GM21723 (cell line): Measurements from ENCODE around the gene HS6ST3.
"Not testable (repeated sequence)": the region's sequence is repeated elsewhere in the genome, so short reads cannot be mapped to it uniquely, and the experiment has no call there.

ENCODE experiments used
- ATAC-seq: cut with Tn5 transposase; IDR thresholded peaks from one replicate; pipeline ENCODE4 v1.9.1; 2021; ENCODE audit warnings: mild to moderate bottlenecking, moderate library complexity; ENCODE audit not compliant: unreplicated experiment

HS6ST3 gene

DNA sequence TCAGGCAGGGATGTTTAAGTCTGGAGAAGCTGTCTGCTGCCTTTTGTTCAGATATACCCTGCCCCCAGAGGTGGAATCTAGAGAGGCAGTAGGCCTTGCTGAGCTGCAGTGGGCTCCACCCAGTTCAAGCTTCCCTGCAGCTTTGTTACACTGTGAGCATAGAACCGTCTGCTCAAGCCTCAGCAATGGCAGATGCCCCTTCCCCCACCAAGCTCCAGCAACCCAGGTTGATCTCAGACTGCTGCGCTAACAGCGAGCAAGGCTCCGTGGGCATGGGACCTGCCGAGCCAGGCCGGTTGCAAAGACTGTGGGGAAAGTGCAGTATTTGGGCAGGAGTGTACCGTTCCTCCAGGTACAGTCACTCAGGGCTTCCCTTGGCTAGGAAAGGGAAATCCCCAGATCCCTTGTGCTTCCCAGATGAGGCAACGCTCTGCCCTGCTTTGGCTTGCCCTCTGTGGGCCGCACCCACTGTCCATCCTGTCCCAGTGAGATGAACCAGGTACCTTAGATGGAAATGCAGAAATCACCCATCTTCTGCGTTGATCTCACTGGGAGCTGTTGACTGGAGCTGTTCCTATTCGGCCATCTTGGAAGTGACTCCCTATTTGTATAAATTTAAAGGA, 434.6 kb downstream of the HS6ST3 start:
- not testable (repeated sequence) for ATAC-seq

DNA sequence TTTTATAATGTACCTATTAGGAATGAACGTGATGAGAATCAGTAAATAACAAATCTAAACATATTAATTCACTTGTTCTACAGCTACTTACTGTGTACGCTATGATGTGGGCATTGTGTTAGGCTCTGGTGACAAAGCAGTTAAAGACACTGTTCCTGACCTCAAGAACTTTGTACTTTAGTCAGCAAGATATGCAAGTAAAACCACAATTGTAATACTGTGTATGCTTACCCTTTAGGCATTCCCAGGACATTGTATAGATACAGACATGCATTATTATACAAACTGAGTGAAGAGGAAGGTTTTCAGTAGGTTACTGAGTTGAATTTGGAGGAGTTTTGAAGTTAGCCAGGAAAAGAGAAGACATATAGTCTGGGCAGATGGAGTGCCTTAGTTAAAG, 435.8 kb downstream of the HS6ST3 start:
- ATAC-seq, result no peak

DNA sequence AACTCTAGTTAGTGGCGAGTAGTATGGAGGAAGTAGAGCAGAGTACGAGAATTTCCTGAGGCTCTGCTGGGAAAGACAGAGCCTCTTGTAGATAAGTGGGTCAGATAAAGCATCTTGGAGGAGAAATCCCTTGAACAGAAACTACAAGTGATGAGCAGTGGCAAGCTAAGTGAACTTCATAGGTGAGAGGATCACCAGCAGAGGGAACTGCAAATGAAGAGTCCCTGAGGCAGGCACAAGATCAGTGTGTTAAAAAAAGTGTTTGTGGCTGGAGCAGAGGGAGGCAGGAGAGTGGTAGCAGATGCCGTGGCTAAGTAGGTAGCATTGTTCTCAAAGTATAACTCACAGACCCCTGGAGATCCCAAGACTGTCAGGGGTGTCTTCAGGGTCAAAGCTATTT, 437.6 kb downstream of the HS6ST3 start:
- no peak for ATAC-seq

DNA sequence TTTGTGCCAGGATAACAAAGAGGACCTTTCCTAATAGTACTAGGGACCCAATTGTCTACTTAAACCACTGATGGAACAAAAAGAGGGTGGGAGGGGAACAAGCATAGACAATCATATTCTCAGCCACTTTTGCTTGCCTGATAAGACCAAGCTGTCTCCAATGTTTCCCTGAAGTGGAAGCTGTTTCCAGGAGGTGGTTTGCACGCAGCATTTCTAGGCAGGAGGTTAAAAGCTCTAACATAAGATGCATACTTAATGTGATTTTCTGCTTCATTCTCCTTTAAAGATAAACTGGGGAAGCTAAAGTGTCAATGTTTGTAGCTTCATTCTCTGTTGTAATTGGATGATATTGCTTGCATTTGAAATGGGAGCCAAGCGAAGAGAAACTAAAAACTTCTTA, 442.9 kb downstream of the HS6ST3 start:
- no peak for ATAC-seq

DNA sequence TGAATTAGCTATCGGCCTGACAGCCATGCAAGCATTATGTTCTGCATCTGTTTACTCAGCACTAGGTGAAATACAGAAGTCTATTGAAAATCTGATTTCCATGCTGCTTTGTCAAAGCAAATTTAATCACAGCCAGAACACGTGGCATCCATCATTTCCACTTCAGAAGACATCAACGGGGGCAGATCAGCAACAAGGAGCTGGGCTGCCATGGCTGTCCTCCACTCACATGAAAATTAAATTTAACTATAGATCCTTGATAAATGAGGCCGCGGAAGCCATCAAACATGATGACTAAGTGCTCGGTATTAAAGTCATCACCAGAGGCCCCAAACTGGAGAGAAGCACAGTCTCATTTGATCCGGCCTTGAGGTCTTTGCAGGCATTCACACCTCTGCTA, 443.5 kb downstream of the HS6ST3 start:
- no peak for ATAC-seq

DNA sequence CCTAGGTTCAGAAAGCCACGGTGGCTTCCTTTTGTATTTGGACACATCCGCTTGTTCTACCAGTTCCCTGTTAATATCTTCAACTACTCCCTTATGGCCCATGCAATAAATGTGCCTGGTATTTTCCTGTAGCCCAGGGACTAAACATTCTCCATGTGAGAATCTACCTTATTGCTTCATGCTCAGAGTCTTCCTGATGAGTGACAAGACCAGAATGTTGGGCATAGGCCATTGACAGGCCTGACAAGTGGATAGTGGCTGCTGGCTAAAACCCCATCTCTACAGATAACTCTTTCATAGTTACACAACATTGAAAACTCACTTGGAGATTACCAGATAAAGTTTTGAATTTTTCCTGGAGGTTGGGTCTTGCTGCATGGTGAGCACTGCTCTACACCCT, 449.9 kb downstream of the HS6ST3 start:
- no peak for ATAC-seq

DNA sequence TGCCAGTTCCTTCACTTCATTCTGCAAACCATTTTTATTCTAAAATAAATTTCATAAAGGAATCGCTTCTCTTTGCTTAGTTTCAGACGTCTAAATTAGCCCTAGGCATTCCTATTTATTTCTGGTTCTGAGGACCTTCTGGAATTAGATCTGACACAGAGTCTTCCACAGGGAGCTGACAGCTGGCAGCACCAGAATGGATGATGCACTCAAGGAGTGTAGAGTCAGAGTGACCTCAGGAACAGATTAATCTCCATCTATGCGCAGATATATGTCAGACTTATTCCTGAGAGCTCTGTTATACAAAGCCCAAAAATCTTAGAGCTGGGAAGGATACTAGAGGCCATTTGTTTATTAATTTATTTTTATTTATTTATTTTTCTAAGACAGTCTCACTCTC, 450.8 kb downstream of the HS6ST3 start:
- ATAC-seq, result no peak

DNA sequence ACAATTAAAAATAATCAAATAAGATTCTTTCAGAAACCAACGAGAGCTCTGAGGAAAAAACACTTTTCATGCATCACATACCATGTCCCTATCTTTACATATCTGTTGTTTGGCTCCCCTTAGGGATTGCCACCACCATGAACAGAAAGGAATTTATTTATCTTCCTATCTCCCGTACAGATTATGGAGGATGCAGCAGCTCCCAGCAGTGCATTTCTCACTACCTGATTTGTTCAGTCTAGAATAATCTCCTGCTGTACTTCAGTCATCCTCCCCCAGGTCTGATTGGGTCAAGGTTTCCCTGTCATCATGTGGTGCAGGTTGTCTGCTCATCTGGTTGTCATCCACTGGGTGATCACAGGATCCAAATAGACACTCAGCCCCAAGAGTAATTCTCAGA, 453.1 kb downstream of the HS6ST3 start:
- no peak for ATAC-seq

DNA sequence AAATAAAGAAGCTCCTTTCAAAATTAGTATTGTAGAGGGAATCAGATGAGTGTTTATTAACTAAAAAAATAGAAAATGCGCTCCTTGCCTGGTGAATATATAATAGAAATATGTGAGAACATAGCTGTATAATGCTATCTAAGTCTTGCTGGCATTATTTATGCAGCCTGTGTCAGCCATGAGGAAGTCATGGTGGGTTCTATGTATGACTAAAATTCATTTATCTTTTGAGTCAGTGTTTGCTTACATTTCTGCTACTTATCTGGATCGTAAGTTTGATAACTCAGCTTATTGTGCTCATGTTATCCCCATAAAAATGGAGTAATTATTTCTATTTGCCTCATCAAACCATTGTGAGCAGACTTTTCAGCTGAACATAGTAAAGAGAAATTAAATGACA, 455.1 kb downstream of the HS6ST3 start:
- no peak for ATAC-seq

DNA sequence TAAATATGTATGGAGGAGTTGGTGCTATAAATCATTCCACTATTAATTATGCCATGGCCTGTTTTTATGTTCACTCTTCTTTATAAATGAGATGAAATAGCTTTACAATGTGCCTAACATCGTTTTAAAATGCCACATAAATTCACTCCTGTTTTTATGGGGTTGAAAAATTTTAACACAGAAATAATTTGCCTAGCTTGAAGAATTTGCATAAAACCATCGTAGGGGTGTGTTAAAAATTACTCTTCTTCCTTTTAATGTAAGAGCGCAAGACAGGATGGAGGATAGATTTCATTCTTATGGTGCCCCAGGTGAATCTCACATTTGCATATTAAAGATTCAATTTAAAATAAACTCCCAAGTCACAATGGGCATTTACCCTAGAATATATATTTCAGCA, 456.6 kb downstream of the HS6ST3 start:
- no peak for ATAC-seq

DNA sequence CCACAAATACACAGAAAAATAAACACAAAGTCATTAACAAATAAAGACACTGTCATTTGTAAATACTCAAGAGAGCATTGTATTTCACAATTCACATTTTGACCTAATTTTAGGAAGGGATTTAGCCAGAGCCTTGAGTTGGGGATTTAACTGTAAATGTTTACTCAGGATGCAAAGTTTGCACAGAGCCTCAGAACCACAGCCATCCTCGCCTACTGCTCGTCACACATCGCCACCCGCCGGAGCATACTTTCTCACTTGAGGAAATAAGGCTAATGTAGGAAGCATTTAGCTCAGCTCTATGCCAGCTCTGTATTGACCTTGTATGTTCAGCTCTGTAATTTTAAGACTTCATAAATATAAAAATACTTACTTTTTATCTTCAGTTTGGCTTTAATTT, 461.6 kb downstream of the HS6ST3 start:
- ATAC-seq, result no peak

DNA sequence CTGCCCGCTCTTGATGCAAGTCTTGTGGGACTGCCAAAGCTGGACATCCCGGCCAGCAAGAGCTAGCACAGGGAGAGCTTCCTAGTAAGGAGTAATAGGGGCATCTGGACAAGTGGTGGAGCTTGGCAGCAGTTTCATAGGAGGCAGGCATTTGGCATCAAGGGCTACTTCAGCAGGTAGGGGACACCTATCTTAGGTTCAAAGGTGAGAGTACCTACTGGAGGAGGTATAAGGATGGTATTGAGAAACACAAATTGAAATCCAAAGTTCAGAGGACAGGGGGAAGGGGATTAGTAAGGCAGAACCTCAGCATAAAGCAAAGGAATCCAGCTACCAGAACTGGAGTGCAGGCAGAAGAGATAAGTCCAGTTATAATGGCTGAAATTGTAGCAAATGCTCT, 462.7 kb downstream of the HS6ST3 start:
- ATAC-seq, result no peak

DNA sequence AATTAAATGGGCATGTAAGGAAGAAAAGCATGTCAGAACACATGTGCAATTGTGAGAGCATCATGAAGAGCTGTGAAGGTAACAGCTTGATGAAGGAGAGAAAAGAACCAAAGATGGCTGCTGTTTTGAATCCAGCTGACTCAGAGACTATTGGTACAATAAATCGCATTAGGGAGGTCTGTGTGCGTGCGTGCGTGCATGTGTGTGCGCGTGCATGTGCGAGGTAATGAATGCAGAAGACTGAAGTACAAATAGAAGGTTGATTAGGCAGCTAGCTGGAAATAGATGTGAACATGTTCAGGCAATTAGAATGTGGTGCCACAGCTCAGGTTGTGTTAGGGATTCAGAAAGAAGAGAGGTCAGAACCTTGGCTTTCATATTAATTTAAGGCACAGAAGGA, 463.9 kb downstream of the HS6ST3 start:
- no peak for ATAC-seq

DNA sequence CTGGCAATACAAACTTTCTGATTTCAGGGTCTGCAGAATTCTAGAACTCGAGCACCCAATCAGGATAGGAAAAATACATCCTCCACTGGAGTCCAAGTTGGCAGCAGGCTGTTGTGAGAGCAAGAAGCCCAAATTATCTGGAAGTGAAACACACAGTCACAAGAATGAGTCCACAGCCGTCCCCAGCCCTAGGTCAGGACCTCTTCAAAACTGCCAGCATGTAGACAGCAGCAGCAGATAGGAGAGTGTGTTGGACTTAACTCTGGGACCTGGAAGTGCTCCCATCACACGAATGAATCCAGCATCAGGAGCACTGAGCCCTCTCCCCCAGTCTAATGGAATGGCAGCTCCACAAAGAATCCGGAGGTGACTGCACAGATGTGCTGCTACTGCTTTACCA, 483.7 kb downstream of the HS6ST3 start:
- no peak for ATAC-seq

DNA sequence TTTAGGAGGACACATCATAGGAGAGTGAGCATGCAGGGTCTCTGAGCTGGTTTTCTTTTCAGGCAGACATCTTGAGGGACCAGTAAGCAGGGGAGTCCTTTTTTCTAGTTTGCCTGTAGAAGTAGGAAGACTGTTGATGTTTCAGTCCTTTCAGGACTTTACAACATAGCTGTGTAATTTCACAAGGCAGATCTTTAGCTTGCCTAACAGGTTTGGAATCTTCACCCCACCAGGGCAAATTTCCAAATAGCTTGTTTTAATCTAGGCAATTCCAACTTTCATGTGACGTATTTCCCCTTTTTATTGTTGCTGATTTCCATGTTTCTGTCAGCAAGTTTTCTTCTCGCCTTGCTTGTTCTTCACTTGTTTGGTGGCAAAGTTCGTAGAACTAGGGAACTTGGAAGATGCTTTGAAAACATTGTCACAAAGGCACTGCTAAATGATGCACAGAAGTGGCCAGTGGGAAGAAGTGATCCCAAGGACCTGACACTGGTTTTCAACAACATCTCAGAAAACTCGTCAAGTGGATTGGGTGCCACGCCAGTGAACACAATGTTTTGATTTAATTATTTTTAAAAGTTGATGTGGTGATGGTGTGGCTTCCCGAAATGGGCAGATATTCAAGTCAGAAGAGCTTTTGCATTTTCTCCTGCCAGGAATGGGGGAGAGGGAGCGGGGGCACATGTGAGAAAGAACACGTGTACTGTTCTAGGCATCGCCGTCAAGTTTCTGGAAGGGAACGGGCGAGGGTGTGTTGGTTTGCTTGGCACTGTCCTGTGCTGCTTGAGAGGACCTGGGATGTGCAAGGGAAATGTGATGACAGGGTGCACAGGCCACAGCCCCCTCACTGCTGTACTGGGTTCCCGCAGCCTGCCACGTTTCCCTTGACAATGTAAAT, 485.8 kb downstream of the HS6ST3 start:
- ATAC-seq, result no peak

DNA sequence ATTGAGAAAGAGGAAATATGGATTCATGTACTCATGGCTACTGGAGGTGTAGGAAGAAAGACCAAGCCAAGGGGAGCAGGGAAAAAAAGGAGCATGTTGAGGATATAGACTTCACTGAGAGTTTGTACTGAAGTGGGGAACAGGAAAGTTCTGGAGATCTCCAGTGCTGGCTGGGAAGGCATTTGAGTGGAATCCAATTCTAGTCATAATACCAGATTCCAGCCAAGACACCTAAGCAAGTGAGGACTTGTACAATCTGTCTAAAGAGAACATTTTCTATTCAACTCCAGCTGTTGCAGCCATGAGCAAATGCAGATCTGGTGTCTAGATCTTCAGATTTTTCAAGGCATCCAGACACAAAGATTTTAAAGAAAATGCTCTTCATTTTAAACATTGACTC, 491.8 kb downstream of the HS6ST3 start:
- no peak for ATAC-seq

DNA sequence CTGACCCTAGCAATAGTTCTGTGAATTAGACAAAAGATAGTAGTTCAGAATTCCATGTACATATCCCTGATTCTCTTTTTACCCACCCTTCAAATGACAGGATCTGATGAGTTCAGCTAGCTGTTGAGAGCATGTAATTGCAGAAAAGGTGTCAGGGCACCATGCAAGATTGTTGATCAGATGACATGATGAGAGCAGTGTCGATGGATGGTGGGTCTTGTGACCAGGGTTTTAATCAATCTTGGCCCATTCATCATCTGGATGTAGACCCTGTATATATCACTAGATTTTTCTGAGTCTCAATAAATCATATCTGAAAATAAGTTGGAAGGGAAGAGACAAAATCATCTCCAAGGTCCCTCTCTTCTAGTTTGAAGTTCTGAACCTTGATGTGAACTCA, 525.3 kb downstream of the HS6ST3 start:
- no peak for ATAC-seq

DNA sequence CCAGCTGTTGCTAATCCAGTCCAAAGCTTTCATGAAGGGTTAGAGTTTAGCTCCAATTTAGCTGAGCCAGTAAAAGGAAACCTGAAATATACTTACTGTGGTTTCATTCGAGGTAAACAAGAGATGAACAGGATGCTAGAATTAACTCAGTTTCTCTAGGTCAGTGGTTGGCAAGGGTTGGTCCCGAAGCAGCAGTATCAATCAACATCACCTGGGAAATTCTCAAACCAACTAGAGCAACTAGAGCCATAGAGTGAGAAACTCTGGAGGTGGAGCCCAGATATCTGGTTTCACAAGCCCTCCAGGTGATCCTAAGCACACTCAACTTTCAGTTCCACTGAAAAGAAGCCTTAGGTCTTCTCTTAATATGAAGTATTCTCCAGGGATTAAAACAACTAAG, 527.6 kb downstream of the HS6ST3 start:
- ATAC-seq, result no peak

DNA sequence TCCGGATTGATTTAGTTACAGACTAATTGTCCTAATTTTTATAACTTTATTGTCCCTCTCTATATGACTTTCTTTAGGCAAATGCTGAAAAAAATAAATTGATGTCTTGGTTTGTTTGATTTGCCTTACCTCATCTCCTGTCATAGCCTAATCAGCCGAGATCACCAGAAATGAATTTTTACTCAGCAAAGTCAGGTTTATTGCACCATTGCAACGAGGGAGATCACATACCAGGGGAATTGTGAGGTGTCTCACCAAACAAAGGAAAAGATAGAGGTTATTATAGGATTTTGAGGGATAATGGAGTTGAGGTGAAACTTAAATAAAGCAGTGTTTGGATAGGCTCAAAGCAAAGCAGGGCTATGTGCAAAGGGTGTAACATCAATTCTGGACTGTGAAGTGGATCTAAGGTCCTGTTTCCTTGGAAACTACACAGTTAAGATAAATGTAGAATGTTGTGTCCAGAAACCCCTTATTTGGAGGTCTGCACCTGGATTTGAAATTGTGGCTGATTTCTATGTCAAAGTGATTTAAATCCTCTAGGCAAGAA, 531.8 kb downstream of the HS6ST3 start:
- ATAC-seq, result no peak

DNA sequence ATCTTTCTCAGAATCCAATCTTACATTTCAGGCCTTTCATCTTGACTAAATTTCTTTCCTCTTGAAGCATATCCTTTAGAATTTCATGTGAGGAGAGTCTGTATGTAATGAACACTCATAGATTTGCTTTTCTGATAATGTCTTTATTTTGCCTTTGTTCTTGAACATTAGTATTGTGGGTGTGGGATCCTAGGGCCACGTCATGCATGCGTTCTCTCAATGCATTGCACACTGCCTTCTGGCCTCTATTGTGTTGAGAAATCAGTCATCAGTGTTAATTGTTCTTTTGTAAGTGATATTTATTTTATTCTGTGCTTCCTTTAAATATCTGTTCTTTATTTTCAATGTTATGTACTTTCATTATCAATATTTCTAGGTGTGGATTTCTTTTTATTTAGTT, 539.4 kb downstream of the HS6ST3 start:
- ATAC-seq, result no peak

DNA sequence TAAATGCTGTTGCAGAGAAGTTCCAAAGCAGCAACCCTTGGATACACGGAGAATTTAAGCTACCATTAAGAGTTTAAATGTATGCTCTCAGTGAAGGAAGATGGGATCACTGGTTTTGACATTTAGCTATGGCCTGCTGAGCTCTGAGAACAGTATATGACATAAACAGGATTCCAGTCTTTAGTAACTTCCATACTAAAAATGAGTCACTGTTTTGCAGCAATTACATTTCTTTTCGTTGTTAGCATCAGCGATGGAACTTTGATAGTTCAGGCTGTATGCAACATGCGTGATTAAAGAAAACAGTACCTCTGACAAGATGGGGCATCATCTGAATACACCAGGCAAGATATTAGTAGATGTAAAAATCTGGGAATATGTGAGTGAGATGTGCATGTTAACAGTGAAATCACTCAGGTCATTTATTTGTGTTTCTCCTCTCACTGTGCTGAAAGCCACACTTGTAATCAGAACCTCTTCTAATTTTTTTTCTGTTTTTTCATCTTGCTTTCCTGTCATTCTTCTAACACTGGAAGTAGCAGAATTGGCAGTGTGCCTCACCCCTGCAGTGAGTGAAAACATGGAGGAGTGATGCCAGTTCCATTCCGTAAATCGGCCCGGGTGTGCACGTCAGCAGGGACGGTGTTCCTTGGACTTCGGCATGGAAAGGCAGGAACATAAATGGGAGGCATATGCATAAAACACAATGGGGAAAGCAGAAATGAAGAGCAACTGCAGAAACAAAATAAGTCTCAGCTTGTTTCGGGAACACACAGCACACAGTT, 542.8 kb downstream of the HS6ST3 start:
- no peak for ATAC-seq
